Measurements from ENCODE around the gene TMEM170B.

Gene TMEM170B

GRCh38 chr6:11586536-11586935, 49.0 kb downstream of the TMEM170B start:
- no peak for DNase-seq

- DNase-seq: no peak
Measured at GRCh38 chr6:11589261-11589660, 51.7 kb downstream of the TMEM170B start.

GRCh38 chr6:11592294-11592906, 54.9 kb downstream of the TMEM170B start:
- DNase-seq: no peak

- no peak for DNase-seq
Measured at GRCh38 chr6:11593096-11593495, 55.5 kb downstream of the TMEM170B start.

DNA sequence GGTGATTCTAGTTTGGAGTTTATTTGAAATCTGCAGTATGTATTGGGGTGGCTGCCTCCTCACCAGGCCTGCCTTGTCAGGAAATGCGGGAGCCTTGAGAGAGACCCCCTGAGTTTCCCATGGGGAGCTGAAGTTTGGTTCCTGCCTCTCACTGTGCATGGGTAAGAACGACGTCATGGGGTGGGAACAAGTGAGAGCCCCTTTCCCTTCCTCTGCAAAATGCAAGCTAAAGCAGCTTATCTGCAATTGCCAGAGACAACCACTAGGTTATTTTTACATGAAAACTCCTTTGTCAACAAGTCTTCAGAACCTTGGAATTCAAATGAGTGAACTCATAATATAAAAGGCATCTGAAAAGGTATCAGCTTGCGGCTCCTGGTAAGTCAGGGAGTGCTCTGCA, 58.4 kb downstream of the TMEM170B start:
- no peak for DNase-seq

GRCh38 chr6:11596640-11597237, 59.2 kb downstream of the TMEM170B start:
- DNase-seq: no peak

GRCh38 chr6:11598687-11599086, 61.1 kb downstream of the TMEM170B start:
- DNase-seq: no peak

DNA sequence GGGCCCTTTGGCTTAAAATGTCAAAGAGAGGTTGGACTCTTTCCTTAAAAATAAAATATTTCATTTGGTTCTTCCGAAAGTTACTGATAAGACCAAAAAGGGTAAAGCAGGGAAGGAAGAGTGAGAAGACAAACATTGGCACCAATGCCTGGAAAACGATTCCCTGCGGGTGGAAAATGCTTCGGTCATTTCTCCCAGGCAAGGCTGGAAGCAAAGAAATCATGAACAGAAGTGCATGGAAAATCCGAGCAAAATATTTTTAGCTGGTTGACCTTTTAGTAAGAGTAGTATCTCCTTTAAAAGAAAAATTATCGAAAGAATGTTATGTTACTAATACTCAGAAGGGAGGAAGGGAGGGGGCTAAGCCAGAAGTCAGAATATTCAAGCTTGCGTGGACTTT, 62.7 kb downstream of the TMEM170B start:
- no peak for DNase-seq

DNA sequence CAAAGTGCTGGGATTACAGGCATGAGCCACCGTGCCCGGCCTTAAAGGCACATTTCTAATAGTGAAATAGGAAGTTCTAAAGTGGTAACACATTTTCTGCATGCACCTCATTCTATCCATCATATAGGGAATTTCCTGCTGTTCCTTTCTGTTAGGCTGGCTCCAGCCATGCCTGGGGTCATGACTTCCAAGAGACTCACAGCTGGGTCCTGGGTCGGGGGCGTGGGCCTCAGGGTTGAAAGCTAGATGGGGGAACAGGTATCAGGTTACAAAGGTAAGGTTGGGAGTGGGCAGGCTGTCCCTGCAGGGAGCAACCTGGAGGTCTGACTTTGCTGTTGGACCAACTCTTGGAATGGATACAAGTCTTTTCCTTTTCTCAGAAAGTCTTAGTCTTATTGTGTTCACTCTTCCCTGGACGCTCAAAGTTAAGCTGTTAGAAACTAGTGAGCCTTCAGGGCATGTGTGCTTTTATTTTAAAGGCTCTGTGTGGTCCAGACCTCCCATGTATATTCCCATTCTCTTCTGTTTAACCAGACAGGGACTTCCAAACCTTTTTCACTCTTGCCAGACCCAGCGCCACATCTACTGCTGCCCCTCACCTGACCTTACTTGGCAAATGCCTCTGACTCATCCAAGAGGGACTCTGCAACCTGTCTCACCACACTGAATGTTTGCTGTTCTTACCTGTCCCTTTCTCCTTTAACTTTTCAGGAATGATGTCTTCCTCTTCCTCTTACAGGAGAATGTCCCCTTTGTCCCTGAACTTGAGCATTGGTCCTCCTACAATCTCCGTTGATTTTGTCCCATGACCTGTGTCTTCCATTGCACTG, 64.4 kb downstream of the TMEM170B start:
- DNase-seq: no peak

DNA sequence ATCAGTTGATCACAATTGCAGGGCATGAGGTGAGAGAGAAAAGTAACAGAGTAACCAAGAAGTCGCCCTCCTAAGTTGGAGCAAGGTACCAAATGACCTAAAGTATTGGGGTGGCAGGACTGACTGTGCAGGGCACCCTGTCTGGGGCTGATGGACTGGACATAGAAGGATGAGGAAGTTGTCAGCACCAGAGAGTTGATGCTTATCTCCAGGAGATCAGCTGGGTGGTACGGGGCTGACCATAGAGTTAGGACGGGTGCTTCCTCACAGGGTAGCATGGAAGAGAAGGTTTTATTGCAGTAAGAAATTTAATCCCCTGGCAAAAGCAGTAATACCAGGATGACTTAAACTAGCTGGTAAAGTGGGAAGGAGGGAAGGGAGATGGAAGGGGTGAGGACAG, 66.7 kb downstream of the TMEM170B start:
- no peak for DNase-seq

- DNase-seq: no peak
Measured at GRCh38 chr6:11604836-11605506, 67.4 kb downstream of the TMEM170B start.

DNA sequence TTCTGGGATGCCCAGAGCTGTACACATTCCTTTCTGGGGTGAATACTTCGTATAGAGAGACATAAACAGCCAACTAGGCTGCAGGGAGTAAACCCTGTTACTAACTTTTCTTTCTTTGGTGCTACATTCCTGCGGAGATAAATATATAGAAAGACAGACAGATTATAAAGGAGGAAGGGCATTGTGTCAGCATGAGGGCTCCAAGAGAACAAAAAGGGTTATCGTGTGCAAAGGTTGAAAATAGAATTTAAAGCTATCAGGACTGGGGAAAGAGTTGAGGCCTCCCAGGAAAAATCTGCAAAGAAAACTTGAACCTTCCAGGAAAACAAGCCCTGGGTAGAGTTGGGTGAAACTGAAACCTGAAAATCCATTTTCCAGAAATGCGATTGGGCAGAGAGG, 68.0 kb downstream of the TMEM170B start:
- DNase-seq: no peak

DNA sequence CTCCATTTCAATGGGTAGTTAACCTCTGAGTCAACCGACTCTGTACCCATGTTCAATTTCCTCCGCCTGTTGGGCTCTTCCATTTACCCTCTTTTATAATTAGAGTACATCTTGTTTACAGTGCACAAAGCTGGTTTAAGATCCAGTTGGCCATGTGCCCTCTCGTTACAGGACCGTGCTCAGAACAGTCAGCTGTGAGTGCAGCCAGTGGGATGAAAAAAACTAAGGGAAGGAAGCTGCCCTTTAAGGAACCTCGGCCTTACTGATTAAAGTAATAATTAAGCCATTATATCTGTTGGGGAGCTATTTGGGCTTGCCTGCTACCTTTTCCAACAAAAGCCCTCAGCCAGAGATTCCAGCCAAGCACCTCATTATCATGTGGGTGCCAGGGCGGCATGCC, 68.8 kb downstream of the TMEM170B start:
- no peak for DNase-seq

DNA sequence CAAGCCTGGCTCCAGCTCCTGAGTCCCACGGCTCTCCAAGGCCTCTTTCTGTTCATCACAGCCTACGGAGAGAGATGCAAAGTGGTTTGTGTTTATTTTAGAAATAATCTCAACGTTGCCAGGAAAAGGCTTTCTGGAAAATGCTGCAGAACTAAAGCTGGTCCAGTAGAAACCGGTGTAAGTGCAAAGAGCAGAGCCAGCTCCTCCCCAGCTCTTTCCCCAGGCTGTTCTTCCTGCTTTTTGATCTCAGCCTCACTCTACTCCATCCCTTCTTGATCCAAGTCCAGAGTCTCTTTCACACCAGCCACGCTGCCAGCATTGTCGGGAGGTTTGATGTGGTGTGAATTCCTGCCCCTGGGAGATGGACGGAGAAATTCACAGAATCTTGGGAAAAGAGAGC, 69.8 kb downstream of the TMEM170B start:
- DNase-seq: no peak

DNA sequence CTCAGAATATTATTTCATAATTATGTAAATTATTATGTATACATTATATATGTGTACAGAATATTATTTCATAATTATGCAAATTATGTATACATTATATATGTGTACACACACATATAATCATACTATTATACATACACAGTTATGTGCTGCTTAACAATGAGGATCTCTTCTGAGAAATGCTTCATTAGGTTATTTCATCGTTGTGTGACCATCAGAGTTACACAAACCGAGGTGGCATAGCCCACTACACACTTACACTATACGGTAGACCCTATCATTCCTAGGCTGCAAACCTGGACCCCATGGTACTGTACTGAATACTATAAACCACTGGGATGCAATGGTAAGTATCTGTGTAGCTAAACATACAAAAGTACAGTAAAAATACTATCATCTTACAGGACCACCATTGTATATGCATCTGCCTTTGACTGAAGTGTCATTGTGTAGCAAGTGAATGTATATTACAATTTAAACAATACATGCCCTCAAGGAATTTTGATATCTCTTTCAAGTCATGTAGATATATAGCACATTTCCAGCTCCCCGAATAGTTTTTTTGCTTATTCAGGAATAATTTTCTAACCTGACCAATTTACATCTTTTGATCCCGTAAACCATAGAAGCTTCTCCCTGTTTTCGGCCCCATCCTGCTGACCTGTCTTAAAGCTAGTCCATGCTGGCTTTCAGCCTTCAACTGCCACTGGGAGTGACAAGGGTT, 71.2 kb downstream of the TMEM170B start:
- no peak for DNase-seq

DNA sequence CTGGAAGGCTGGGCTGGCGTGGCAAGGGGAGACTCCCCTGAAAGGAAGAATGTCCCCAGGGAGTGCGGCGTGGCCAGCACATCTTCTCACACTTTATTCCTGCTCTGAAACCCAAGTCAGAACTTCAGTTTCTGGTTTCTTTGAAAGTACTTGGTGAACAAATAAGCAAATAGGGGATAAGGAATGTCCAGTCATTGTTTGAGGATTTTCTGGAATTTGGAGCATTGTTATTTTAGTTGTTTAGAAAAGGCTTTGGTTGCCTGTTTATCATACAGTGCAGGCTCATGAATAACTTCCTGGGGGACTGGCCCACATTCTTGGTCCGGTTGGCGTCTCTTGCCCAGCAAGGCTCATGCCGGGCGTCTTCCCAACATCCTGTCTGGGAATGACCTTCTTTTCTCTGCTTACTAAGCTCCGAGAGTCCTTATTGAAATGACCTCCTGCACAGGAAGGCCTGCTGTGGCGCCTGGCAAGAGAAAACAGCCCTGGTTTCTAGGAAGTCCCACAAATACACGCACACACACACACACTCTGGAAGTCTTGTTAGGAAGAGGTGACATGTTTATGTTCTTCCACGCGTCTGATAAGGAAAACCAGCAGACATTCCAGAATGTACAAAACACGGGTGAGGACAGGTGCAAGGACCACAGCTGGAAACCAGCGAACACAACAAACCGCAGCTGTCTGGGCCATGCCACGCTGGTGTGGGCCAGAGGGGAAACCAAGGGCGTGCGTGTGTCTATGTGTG, 71.9 kb downstream of the TMEM170B start:
- no peak for DNase-seq

DNA sequence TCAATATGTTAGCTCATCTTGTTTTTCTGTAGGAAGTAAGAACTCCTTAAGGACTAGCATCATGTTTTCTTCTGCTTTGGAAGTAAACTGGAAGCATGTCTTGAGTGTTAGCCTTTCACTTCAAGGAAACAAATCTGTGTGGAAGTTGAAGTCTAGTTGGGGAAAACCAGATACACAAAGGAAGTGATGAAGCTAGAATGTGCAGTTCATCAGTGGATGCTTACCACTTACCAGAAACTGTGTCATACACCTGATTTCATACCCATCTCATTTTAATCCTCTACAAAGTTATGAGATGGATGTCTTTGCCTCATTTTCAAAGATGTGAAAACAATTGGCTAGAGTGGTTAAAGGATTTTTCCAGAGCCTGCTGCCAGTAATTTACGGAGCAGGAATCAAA, 75.8 kb downstream of the TMEM170B start:
- no peak for DNase-seq

DNA sequence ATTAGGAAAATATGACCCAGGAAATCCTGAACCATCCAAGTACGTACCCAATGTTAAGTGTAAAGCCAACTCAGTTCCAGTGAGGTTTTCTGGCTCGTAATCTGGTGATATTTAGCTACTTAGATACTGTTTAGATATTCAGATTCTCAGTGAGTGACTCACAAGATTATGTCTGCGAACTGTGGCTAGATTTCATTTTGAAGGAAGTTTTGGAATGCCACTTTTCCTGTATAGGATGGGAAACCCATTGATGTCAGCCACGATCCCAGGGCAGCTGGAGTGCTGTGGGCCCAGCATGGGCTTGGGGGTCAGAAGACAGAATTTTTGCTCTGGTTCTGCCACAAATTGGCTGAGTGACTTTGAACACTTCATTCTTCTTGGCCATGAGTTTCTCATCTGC, 76.3 kb downstream of the TMEM170B start:
- no peak for DNase-seq

DNA sequence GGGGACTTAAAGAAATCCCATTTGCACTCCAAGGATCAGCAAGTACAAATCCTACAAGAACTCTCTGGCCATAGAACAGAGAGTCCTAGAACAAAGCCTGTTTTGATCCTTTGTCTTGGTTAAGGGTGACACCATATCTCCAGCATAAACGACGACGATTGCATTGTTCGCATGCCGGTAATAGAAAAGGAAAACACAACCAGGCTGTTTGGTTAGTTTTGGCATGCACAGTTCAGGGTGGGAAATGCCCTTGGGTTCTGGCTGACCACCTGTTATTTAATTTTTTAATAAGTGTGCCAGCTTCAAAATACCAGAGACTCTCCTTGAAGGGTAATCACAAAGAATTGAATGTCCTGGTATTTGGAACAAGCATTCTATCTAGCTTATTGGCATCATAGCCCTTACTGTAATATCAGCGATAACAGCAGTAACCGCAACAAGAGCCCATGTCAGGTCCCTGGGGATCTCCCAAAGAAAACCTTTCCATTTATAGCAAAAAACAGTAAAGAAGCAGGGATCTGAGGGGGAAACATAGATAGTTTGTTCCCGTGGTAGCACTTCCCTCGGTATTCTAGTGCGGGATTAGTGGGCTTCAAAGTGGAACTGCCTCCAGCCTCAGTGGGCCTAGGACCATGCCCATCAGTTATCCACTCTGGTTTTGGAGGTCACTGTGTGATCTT, 77.1 kb downstream of the TMEM170B start:
- DNase-seq: no peak

DNA sequence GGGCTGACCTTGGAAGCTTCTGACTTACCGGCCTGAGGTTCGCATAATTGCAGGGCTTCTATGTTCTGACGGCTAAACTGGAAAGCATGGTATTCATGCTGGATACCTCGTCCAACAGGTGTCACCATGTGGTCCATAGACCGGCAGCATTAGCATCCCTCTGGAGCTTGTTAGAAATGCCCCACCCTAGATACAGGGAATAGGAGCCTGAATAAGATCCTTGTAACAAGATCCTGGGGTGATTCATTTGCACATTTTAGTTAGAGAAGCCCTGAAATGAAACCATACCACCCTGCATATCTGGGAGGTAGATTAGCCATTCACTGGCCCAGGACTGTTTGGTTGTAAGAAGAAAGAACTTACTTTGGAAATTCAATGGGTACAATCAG, 77.7 kb downstream of the TMEM170B start:
- DNase-seq: no peak

DNA sequence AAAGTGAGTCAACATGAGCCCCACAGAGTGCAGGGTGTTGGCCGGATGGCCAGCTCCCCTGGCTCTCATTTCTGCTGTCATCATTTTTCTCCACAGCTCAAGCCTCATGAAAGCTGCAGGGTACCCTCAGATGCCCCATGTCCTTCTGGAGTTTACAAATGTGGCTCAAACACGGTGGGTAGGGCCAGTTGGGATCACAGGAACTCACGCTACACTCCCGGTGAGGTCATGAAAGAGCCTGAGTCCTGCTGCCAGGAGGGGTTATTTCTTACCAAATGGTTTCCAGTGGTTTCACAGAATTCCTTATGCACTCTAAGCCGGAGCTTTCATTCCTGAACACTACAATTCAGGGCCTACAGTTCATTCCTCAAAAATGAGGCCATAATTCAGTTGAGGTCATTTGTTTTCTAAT, 78.7 kb downstream of the TMEM170B start:
- DNase-seq: no peak

DNA sequence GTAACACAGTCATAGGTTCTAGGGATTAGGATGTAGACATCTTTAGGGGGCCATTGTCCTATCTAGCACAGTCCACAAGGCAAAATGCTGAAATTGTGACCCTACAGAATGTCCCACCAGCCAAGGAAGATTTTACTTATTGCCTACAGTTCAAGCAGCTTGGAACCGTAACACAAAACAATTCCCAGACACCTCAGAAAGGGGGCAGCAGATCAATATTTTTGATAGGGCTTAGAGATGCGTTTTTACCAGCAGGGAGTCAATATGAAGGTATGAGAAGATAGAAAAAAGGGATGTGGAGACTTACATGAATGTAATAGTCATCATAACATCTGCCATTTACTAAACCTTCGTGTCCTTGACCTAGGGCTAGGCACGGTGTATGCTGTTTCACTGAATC, 81.0 kb downstream of the TMEM170B start:
- no peak for DNase-seq
